ENCODE measurements around the gene ARHGAP18.

- TF ChIP-seq POLR2A (IDR thresholded peaks at IDR 0.05; ENCODE audit: low read depth, low read length), result no peak
- no peak for TF ChIP-seq TAF1 (IDR thresholded peaks at IDR 0.05; ENCODE audit: borderline replicate concordance, low read depth, low read length)
- TF ChIP-seq POLR2AphosphoS5 (IDR thresholded peaks at IDR 0.05; ENCODE audit: low read depth, low read length), result no peak
Observed at GRCh38 chr6:129711271-129711631, 1.3 kb upstream of the ARHGAP18 start.

All from GM12892 (cell line).